IPS-18c (cell line): ENCODE measurements around the gene WNT16.
"Not testable (repeated sequence)": the region's sequence is repeated elsewhere in the genome, so short reads cannot be mapped to it uniquely, and the experiment has no call there.

Source experiments
- H3K4me3 ChIP-seq: 2 replicates; pipeline ENCODE4 v1.7.0; 2013; ENCODE audit warnings: low read depth, mild to moderate bottlenecking, low read length, moderate library complexity; ENCODE audit not compliant: insufficient read depth
- H3K9me3 ChIP-seq: one replicate; pipeline ENCODE4 v1.6.1; 2013; ENCODE audit warnings: mild to moderate bottlenecking, low read length, moderate library complexity; ENCODE audit not compliant: control insufficient read depth, insufficient read depth

Gene WNT16

DNA sequence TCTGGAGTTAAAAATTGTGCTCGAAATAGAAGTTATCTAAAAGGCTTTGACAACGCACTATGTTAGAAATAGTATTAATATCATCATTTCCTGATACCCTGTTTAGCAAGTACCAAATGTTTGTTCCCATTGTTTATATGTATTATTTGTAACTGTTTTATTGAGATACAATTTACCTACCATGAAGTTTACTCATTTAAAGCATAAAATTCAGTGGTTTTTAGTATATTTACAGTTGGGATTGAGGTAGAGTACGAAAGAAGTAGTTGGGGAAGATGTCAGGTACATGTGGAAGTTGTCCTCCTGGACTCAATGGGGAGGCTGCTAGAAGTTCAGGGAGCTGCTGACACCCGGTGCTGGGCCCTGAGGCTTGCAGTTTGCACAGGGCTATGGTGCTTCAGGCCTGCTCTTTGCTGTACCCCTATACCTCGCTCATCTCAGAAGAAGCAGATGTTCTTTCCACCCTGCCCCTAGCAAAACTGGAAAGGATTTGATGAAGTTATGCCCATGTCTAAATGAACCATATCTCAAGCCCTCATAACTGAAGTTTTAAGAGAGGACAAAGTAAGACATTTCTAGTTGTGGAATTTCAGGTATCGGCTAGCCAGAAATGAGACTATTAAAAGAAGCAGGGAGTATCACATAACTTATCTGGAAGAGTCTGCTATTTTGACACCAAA lies 25.2 kb upstream of the WNT16 start:
- Histone ChIP-seq H3K4me3 (no peak overlapping the region), H3K9me3 (no peaks in the 10 kb centered on the region)

DNA sequence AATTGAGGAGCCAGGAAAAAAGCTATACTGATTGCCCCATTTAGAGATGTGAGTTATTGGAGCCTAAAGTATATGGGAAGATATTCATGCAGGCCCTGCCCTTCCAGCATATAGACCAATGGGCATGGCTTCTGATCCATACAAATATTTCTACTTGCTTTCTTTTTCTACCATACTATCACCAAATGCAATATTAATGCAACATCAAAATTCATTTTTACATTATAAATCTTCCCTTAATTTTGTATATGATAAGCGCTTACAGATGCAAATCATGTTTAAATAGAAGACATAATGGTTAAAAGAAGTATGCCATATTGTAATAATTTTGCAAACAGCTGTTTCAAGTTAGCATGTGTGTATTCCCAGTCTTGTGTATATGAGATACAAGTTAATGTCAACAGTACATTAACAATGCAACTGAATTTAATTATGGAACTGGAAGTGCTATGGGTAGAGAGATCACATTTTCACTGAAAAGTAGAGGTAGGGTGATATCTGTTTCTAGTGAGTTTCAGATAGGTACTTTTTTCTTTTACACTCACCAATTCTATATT lies 24.6 kb upstream of the WNT16 start:
- no peak overlapping the region for H3K4me3 ChIP-seq
- no peaks in the 10 kb centered on the region for H3K9me3 ChIP-seq

DNA sequence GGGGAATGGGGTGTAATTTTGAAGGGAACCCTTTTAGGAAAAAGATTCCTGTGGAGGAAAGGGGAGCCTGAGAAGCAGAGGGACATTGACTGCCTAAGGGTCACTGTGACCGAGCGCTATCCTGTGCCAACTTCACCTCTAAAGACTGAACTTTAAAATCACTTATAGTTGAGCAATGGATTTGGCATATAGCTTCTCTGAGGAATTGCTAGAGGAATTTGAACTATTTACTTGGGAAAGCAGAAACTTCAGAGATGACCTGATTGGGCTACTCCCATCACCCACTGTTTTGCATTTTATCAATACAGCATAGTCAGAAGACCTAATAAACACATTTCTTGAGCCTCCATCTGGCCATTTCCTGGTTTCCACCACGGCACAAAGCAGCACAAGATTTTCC lies 23.7 kb upstream of the WNT16 start:
- H3K9me3 ChIP-seq, result no peaks in the 10 kb centered on the region
- H3K4me3 ChIP-seq, result no peak overlapping the region

DNA sequence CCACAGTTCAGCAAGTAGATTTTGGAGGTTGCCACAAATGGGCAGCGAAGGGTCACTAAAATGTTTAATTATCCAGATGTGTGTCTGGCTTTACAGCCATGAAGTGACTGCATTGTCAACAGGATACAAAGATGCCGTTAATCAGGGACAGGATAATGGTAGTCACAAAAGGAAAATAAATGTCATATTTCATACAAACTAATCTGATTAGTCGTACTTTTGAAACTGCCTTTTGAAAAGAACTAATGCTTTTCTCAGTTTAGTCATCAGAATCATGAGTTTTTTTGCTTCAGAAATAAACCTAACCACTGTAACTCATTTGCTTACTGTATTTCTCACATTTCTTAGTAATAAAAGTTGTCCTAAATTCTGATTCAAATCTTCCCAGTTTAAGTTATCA lies 22.2 kb upstream of the WNT16 start:
- Histone ChIP-seq H3K9me3 (no peaks in the 10 kb centered on the region), H3K4me3 (no peak overlapping the region)

DNA sequence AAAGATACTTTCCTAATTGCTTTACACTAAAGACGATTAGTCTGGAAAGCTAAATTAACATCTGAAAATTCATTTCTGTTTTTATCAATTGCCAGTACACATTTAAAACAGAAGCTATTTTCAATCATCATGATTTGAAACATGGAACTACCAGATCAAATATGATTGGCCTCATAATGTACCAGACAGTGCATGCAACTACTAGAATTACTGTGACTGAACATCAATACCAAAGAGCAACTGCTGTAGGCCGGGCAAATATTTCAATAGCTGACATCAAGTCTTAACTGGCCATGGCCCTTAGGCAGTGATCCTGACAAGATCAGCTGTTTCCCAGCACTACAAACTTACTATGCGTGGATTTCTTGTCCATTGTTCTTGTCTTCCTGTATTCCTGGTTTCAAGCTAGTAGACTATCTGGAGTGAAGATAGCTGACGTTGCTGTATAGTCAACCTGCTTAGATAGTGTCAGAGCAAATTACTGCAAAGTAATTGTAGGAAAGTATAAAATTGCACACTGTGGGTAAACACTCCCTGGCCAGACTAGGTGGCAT lies 21.7 kb upstream of the WNT16 start:
- no peak overlapping the region for H3K4me3 ChIP-seq
- H3K9me3 ChIP-seq, result no peaks in the 10 kb centered on the region

DNA sequence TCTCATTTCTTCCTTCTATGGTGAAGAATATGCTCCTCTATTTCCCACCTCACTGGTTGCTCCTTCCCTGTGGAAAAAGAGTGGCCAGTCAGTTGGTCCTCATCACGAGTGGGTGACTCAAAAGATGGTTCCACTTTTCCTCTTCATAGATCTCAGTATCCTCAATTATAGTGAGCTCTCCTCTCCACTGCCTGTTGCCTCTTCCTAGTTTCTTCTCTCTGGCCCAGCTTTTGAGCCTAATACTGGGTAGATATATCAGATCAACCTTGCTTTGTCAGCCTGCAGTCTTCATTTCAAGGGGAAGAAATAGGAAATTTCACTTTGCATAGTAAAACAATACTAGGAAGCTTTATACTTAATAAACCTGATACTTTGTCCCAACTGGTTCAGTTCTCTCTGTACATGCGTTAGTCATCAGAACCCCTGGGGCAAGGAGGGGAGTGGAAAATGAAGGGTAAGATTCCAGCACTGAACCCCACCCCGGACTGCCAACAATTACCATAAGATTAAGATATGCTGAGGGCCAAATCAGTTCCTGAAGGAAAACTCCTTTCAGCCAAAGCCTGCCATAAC lies 15.5 kb upstream of the WNT16 start:
- H3K9me3 ChIP-seq, result no peaks in the 10 kb centered on the region
- no peak overlapping the region for H3K4me3 ChIP-seq

DNA sequence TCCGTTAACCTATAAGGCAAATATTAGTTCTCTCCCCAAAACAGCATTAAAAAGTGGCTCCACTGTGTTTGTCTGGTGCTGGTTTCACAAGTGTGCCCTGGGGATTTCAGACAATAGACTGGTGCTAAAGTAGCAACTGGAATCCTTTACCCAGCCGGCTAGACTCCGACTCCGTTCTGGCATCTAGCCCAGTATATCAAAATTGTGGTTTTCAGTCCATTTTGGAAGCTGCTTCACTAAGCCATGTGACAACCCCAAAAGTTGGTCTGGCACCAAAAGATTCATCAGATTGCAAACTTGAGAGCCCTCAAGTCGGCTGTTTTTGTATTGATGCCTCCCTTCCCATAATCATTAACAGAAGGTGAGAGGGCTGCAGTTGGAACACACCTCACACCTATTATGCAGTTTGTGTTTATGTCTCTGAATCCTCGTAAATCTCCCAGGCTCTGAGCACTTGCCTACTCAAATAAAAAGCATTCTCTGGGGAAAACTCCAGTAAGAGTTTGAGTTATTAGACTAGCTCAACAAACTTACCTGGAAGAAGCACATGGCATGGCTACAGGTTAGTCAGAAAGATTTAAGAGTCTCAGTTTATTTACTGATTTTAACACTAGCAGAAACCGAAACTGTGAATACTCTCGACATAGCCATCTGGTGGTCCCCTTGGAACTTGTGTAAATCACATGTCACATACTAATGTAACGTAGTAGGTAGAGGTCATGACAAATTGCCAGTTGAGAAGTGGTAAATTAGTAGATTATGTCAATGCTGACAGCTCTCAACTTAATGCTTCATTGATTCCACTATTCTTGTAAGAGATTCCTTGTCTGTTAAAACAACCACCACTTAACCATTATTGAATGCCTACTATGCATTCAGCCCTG lies 14.8 kb upstream of the WNT16 start:
- Histone ChIP-seq H3K4me3 (no peak overlapping the region), H3K9me3 (no peaks in the 10 kb centered on the region)

DNA sequence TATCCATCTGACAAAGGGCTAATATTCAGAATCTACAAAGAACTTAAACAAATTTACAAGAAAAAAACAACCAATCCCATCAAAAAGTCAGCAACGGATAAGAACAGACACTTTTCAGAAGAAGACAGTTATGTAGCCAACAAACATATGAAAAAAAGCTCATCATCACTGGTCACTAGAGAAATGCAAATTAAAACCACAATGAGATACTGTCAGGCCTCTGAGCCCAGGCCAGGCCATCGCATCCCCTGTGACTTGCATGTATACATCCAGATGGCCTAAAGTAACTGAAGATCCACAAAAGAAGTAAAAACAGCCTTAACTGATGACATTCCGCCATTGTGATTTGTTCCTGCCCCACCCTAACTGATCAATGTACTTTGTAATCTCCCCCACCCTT lies 13.6 kb upstream of the WNT16 start:
- H3K9me3 ChIP-seq, H3K4me3 ChIP-seq: not testable (repeated sequence)

DNA sequence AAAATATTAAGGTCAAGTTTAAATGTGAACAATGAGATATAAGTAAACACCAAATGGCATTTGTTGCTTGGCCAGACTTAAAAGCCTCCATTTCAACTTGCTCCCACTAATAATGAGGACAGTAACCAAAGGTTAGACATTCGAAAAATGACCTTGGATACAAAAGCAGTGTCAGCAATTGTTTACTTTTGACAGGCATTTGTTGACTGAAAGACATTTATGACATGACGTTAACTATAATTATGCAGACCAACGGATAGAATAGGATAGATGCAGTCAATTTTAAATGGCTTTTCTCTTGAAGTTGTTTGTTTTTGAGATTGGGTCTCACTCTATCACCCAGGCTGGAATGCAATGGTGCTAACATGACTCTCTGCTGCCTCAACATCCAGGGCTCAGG lies 6.3 kb upstream of the WNT16 start:
- no peak overlapping the region for H3K4me3 ChIP-seq
- no peaks in the 10 kb centered on the region for H3K9me3 ChIP-seq

DNA sequence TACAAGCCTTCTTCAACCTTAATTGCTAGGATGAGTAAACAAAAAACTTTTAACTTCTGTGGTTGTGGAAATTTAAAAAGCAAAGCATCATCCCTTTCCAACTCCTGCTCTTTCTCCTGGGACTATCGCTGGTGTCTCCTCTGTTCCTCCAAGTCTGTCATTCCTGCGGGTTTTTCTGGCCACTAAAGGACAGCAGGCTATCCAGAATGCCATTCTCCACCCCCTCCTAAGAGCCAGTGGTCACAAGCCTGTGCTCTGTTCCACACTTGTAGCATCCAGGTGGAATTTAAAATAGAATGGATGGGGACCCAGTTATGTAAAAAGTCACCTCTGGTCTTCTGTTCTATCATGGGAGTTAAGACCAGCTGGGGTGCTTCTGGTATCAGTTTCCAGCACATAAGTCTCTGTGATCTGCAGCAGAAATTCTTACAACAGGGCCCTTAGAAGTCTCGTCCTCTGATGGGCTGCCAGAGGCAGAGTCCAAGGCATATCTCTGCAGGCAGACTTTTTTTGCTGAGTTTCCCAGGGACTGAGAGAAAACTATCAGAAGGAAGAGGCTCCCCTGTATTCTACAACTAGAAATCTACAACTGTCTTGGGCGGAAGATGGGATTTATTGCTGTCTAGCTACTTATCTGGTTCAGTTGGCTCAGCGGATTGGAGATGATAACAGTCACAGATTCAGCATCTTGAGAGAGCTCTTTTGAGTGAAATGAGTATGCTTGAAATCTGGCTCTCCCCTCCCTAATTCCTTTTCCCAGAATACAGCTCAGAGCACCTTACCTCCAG lies 5.1 kb upstream of the WNT16 start:
- H3K9me3 ChIP-seq, result no peaks in the 10 kb centered on the region
- no peak overlapping the region for H3K4me3 ChIP-seq

DNA sequence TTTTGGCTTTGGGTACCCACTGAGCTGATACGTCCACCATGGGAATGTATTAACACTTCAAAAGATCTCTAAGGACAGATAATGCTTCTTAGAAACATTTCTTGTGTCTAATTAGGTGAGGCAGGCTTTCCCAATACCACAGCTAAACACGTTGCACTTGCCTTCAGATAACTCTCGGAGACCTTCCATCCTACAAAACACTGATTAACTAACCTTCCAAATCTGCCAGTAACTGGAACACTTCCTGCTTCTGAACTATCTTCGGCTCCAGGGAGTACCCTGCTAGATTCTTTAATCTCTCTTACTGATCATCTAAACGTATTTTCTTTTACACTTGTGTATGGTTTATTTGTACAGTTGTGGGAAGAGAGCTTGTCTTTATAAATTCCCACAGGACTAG lies 1.1 kb upstream of the WNT16 start:
- no peak overlapping the region for H3K4me3 ChIP-seq

DNA sequence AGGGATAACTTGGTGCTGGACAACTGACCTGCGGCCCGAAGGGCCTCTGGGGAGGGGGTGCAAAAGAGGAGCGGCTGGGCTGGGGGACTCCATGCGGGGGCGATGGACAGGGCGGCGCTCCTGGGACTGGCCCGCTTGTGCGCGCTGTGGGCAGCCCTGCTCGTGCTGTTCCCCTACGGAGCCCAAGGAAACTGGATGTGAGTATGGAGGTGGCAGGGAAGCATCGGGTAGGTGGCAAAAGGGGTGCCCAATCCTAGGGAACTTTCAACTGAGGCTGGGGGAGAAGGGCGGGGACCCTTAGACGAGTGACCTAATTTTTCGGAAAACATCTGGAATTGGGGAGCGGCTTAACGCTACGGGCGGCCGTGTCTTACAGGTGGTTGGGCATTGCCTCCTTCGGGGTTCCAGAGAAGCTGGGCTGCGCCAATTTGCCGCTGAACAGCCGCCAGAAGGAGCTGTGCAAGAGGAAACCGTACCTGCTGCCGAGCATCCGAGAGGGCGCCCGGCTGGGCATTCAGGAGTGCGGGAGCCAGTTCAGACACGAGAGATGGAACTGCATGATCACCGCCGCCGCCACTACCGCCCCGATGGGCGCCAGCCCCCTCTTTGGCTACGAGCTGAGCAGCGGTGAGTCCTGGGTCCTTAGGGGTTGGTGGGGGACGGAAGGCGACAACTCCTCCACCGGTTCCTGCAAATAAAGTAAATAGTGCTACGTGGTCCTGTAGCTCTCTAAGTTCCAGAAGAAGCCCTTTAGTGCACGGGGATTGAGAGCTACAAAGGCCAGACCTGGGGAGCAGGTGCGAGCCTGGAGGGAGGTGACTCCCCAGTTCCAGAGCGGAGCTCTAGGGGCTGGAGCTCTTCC lies 622 bp downstream of the WNT16 start:
- Histone ChIP-seq H3K9me3 (no peaks in the 10 kb centered on the region), H3K4me3 (peak overlapping the region; percentile 58)

More for the DNA sequence above, 1.1 kb upstream of the WNT16 start:
- no peaks in the 10 kb centered on the region for H3K9me3 ChIP-seq

DNA sequence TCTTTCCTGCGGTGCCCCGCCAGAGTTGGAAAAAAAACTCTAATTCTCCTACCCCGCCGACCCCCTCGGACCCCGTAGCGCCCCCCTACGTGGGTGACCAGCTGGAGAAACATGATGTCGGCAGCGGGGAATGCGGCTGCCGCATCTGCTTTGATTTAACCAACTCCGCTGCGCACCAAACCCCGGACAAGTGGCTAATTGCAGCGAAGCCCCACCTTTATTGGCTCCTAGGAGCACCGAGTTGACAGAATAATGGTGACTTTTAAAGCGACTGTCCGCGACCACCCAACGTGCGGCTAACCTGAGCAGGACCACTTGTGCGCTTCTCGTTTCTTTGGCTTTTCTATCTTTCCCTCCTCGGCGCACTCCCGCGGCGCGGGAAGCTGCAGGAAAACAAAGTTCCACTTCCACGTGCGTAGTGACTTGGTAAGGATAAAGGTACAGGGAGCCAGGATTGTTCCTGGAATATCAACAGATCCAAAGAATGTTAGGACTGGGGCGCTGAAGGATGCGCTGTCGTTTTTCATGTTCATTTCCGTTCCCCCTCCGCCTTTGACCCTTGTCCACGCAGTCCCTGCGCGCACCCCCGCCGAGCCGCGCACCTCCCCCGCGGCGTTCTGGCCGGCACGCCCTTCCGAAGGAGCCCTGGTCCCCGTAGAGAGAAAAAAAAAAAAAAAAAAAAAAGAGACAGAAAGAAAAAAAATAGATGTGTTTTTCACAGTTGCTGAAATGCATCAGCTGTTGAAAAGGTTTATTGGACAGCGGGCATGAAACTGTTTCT lies 1.4 kb downstream of the WNT16 start:
- Histone ChIP-seq H3K9me3 (no peaks in the 10 kb centered on the region), H3K4me3 (peak overlapping the region; percentile 58)

DNA sequence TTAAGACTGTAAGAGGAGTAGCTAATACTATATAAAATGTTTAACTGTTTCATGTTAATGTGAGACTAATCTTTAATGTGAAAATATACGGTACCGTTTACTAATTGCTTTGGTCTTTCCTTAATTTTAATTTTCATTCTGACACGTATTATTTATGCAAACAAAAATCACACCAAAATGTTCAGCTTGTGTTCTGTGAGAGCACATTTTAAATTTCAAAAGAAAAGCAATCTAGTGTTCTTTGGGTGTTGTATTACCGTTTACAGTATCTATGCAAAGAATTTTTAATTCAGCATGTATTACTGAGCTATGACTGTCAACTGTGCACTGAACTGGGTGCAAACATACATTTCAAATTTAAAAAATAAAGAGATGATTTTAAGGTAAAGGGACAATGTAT lies 2.2 kb downstream of the WNT16 start:
- Histone ChIP-seq H3K9me3 (no peaks in the 10 kb centered on the region), H3K4me3 (no peak overlapping the region)

DNA sequence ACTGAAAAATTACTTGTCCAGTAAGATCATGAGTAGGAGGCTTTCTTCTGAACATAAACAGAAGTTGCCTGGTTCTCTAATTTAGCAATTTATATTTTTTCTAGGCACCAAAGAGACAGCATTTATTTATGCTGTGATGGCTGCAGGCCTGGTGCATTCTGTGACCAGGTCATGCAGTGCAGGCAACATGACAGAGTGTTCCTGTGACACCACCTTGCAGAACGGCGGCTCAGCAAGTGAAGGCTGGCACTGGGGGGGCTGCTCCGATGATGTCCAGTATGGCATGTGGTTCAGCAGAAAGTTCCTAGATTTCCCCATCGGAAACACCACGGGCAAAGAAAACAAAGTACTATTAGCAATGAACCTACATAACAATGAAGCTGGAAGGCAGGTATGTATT lies 2.8 kb downstream of the WNT16 start:
- no peaks in the 10 kb centered on the region for H3K9me3 ChIP-seq
- H3K4me3 ChIP-seq, result no peak overlapping the region

DNA sequence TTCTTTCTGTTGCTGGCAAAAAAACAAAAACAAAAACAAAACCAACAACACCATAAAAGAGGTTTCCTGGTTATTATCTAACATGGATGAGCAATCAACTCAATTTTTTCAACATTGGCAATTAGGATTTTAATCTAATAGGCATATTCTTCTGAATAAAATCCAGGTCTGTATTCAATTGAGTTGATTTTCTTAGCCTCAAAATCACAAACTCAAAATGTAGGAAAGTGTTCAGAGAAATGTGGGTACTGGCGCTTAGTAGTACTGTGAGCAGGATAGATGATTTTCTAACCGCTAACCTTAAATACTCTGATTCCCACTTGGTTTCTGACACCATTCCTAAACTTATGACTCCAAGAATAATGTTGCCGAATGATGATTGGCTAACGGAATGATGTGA lies 5.6 kb downstream of the WNT16 start:
- Histone ChIP-seq H3K9me3 (no peaks in the 10 kb centered on the region), H3K4me3 (no peak overlapping the region)
